Measurements from ENCODE around the gene CASTOR2.
"Not testable (repeated sequence)": the region's sequence is repeated elsewhere in the genome, so short reads cannot be mapped to it uniquely, and the experiment has no call there.

The CASTOR2 gene

GRCh38 chr7:74964511-74965119, at the start of gene CASTOR2:
Gene CASTOR2 (plus strand): TSS chr7:74964705. CDS start chr7:74964986, 281 bp downstream.
- not testable (repeated sequence) for DNase-seq

GRCh38 chr7:74922321-74922890, 42.1 kb upstream of the CASTOR2 start:
- not testable (repeated sequence) for DNase-seq

GRCh38 chr7:74923644-74924043, 40.9 kb upstream of the CASTOR2 start:
- not testable (repeated sequence) for DNase-seq

- DNase-seq, result not testable (repeated sequence)
Measured at GRCh38 chr7:74926968-74927367, 37.5 kb upstream of the CASTOR2 start.

- DNase-seq, result not testable (repeated sequence)
Measured at GRCh38 chr7:74931563-74932328, 32.8 kb upstream of the CASTOR2 start.

GRCh38 chr7:74939429-74939828, 25.1 kb upstream of the CASTOR2 start:
- DNase-seq, result not testable (repeated sequence)

GRCh38 chr7:74941302-74942069, 23.0 kb upstream of the CASTOR2 start:
- not testable (repeated sequence) for DNase-seq

- not testable (repeated sequence) for DNase-seq
Measured at GRCh38 chr7:74943923-74944322, 20.6 kb upstream of the CASTOR2 start.

GRCh38 chr7:74947741-74948140, 16.8 kb upstream of the CASTOR2 start:
- not testable (repeated sequence) for DNase-seq

GRCh38 chr7:74953774-74954173, 10.7 kb upstream of the CASTOR2 start:
- DNase-seq, result not testable (repeated sequence)

- not testable (repeated sequence) for DNase-seq
Measured at GRCh38 chr7:74958328-74958727, 6.2 kb upstream of the CASTOR2 start.

- DNase-seq, result not testable (repeated sequence)
Measured at GRCh38 chr7:74963704-74964510, 598 bp upstream of the CASTOR2 start.

- not testable (repeated sequence) for DNase-seq
Measured at GRCh38 chr7:74966208-74966854, 1.8 kb downstream of the CASTOR2 start.

GRCh38 chr7:74966909-74967308, 2.4 kb downstream of the CASTOR2 start:
- DNase-seq, result not testable (repeated sequence)

GRCh38 chr7:74971431-74971830, 6.9 kb downstream of the CASTOR2 start:
- DNase-seq, result not testable (repeated sequence)

GRCh38 chr7:74972377-74972776, 7.9 kb downstream of the CASTOR2 start:
- not testable (repeated sequence) for DNase-seq

- DNase-seq, result not testable (repeated sequence)
Measured at GRCh38 chr7:74975959-74976358, 11.5 kb downstream of the CASTOR2 start.

GRCh38 chr7:74977523-74977922, 13.0 kb downstream of the CASTOR2 start:
- not testable (repeated sequence) for DNase-seq

GRCh38 chr7:74988436-74988835, 23.9 kb downstream of the CASTOR2 start:
- DNase-seq, result not testable (repeated sequence)

- no peak for DNase-seq
Measured at GRCh38 chr7:74993121-74993520, 28.6 kb downstream of the CASTOR2 start.

- DNase-seq, result not testable (repeated sequence)
Measured at GRCh38 chr7:74994869-74995543, 30.5 kb downstream of the CASTOR2 start.

All from CD4-positive, alpha-beta T cell treated with Interleukin-17A for 4 hours (primary cell).